Lung microvascular endothelial cell (primary cell): Measurements from ENCODE around the gene KIF22. TPM values are rescaled to one million over a fixed set of nuclear protein-coding genes. Genes with fewer than 3 reads are reported as not detected.
"Not testable (repeated sequence)": the region's sequence is repeated elsewhere in the genome, so short reads cannot be mapped to it uniquely, and the experiment has no call there.

ENCODE experiments used
- DNase-seq, 2 donors: peaks; one replicate each; pipeline versions ENCODE4 v3.0.0 to v3.0.0-alpha.2; 2010; ENCODE audit warnings: low read depth in 2 of 2
- total RNA-seq: library from RNA; depleted of rRNA; stranded (reverse); fragments of >200 nt; gene quantifications from 2 replicates; pipeline ENCODE4 v1.2.1, GENCODE V29; 2014

Gene KIF22
- total RNA-seq, 1 donor from 2014 or later, result 13.5 TPM

GRCh38 chr16:29813644-29814562 is 23.4 kb downstream of the KIF22 start:
- DNase-seq, result no peak

GRCh38 chr16:29814592-29814991 is 24.0 kb downstream of the KIF22 start:
- DNase-seq, result no peak

- DNase-seq, result no peak
These were observed 24.6 kb downstream of the KIF22 start for GRCh38 chr16:29815032-29815721.

GRCh38 chr16:29815793-29816693 is 25.5 kb downstream of the KIF22 start, which contains the start of gene PAGR1:
Gene PAGR1 (plus strand): TSS chr16:29816152. CDS start chr16:29816526, 374 bp downstream.
- peak; percentile 100 for DNase-seq

GRCh38 chr16:29816694-29817441 is 26.3 kb downstream of the KIF22 start:
- DNase-seq, result peak; percentile 60 to 63

- DNase-seq, result no peak
These were observed 27.5 kb downstream of the KIF22 start for GRCh38 chr16:29818082-29818481.

GRCh38 chr16:29819506-29819905 is 29.0 kb downstream of the KIF22 start:
- no peak for DNase-seq

GRCh38 chr16:29820271-29820701 is 29.7 kb downstream of the KIF22 start, which contains the start of gene MVP:
Gene MVP (plus strand): TSS chr16:29820462. CDS start chr16:29830550, 10,088 bp downstream.
- DNase-seq, result peak in 1 of 2 donors; percentile 48

GRCh38 chr16:29820730-29821642 is 30.4 kb downstream of the KIF22 start:
- DNase-seq, result peak; percentile 49 to 51

GRCh38 chr16:29821643-29822115 is 31.1 kb downstream of the KIF22 start:
- peak; percentile 52 to 82 for DNase-seq

- DNase-seq, result peak; percentile 35 to 85
These were observed 34.1 kb downstream of the KIF22 start for GRCh38 chr16:29824589-29825144.

GRCh38 chr16:29825145-29826044 is 34.8 kb downstream of the KIF22 start:
- DNase-seq, result peak; percentile 48 to 75

GRCh38 chr16:29826342-29826695 is 35.8 kb downstream of the KIF22 start:
- no peak for DNase-seq

- no peak for DNase-seq
These were observed 40.2 kb downstream of the KIF22 start for GRCh38 chr16:29830774-29831173.

GRCh38 chr16:29831490-29831889 is 40.9 kb downstream of the KIF22 start:
- no peak for DNase-seq

GRCh38 chr16:29833219-29833618 is 42.7 kb downstream of the KIF22 start:
- DNase-seq, result not testable (repeated sequence)

- DNase-seq, result no peak
These were observed 43.5 kb downstream of the KIF22 start for GRCh38 chr16:29834079-29834478.

- no peak for DNase-seq
These were observed 45.4 kb downstream of the KIF22 start for GRCh38 chr16:29835926-29836325.
